ENCODE measurements around the gene MMP24.
"Not testable (repeated sequence)": the region's sequence is repeated elsewhere in the genome, so short reads cannot be mapped to it uniquely, and the experiment has no call there.

MMP24 gene

DNA sequence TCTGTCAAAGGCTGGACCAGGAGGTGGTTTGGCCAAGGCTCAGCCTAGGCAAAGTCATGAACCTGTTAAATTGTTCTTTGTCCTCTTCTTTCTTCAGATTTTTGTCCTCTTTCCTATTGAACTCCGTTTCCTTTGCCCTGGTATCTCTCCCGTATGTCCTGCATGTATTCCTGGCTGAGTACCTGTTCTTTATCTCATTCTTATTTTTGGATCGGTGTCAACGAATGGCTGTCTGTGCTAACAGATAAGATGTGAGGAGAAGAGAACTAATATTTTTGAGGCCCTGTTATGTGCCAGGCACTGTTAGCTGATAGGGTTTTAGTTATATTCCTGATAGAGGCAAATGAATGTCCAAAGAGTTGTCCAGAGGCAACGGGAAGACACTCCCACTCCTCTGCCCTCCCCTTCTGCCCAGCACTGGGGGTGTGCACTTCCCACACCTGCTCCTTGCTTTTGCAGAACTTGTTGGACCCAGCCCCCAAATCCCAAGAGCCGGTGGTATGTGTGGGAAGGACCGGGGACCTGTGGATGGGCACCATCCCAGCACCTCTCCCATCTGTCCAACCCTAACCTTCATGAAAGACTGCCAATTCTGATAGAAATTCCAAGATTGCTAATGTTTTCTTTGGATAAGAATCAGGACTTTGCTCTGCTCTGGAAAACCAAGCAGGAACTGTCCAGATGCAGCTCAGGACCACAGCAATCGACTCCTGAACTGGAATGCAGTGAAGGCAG, 30.9 kb downstream of the MMP24 start:
- no peak for DNase-seq (ENCODE audit: low read depth)

- no peak for DNase-seq (ENCODE audit: low read depth)
Observed at GRCh38 chr20:35260426-35260825, 33.9 kb downstream of the MMP24 start.

DNA sequence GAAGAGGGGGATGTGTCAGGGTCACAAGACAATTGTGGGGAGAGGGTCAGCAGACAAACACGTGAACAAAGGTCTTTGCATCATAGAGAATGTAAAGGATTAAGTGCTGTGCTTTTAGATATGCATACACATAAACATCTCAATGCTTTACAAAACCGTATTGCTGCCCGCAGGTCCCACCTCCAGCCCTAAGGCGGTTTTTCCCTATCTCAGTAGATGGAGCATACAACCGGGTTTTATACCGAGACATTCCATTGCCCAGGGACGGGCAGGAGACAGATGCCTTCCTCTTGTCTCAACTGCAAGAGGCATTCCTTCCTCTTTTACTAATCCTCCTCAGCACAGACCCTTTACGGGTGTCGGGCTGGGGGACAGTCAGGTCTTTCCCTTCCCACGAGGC, 35.8 kb downstream of the MMP24 start:
- not testable (repeated sequence) for DNase-seq (ENCODE audit: low read depth)

DNA sequence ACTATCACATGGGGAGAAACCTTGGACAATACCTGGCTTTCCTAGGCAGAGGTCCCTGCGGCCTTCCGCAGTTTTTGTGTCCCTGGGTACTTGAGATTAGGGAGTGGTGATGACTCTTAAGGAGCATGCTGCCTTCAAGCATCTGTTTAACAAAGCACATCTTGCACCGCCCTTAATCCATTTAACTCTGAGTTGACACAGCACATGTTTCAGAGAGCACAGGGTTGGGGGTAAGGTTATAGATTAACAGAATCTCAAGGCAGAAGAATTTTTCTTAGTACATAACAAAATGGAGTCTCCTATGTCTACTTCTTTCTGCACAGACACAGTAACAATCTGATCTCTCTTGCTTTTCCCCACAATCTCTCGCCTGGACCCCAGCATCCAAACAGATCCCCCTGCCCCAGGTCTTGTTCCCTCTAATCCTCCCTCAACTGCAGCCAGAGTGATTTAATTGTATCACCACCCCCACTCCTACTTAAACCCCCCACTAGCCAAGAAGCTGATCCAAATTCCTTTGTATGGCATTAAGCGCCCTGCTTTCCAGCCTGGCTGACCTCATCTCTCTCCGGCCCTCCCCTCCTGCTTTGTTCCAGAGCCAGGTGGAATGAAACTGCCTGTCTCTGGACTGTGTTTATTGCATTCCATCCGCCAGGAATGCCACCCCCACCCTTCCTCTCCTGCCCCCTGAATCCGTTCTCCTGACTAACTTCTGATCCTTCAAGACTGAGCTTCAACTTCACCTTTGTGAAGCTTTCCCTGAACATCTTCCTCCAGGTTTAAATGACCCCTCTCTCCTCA, 36.4 kb downstream of the MMP24 start:
- not testable (repeated sequence) for DNase-seq (ENCODE audit: low read depth)

DNA sequence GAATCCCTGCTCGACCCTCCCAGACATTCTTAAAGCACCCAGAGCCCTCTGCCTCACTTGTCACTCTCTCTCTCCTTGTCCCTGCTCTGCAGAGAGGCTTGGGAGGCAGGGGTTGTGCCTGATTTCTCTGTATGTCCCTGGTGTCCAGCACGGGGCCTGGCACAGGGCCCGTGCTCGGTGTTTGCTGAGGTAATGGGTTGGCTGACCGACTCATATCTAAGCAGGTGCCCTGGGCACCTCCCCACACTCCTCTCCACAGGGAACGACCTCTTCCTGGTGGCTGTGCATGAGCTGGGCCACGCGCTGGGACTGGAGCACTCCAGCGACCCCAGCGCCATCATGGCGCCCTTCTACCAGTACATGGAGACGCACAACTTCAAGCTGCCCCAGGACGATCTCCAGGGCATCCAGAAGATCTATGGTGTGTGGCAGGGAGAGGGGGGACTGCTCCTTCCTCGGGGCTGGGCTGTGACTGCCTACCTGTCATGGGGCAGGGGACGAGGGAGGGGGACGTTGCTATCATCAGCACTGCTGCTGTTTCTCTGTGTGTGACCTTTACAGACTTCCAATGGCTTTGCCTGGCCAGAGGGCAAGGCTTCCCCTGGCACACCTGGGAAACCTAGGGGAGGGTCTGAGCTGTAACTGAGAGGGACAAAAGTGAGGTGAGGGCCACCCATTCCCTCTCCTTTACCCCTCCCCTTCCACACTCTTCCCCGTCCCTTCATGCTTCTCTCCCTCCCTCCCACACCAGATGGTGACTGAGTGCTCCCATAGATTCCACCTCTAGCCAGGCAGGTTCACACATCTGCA, 37.2 kb downstream of the MMP24 start:
- DNase-seq (ENCODE audit: low read depth) = no peak

DNA sequence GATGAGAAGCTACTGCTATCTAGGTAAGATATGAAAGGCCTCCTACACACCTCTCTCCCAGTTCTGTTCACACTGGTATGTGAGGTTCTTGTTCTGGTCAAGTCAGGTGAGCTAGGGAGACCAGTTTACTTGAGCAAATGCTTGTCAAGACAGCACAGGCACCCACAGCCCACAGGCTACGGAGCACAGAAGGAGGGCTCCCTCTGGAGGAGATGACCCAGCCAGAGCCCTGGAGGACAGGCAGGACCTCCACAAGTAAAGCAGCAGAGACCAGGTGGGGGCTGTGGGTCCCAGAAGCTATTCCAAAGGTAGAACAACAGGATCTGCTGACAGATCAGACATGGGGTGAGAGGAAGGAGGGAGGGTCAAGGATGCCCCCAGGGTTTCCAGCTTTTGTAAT, 38.3 kb downstream of the MMP24 start:
- DNase-seq (ENCODE audit: low read depth) = no peak

DNA sequence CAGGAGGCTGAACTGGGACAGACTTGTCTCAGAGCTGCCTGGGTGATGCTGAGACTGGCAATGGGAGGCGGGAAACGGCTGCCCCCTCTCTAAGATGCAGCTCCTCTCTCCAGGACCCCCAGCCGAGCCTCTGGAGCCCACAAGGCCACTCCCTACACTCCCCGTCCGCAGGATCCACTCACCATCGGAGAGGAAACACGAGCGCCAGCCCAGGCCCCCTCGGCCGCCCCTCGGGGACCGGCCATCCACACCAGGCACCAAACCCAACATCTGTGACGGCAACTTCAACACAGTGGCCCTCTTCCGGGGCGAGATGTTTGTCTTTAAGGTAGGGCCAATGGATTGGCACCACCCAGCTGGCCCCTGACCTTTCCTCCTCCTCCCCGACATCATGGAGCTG, 40.6 kb downstream of the MMP24 start:
- DNase-seq (ENCODE audit: low read depth) = no peak

- DNase-seq (ENCODE audit: low read depth) = no peak
Observed at GRCh38 chr20:35269055-35269781, 42.7 kb downstream of the MMP24 start.

GRCh38 chr20:35270021-35270902, 43.8 kb downstream of the MMP24 start:
- DNase-seq (ENCODE audit: low read depth) = no peak

DNA sequence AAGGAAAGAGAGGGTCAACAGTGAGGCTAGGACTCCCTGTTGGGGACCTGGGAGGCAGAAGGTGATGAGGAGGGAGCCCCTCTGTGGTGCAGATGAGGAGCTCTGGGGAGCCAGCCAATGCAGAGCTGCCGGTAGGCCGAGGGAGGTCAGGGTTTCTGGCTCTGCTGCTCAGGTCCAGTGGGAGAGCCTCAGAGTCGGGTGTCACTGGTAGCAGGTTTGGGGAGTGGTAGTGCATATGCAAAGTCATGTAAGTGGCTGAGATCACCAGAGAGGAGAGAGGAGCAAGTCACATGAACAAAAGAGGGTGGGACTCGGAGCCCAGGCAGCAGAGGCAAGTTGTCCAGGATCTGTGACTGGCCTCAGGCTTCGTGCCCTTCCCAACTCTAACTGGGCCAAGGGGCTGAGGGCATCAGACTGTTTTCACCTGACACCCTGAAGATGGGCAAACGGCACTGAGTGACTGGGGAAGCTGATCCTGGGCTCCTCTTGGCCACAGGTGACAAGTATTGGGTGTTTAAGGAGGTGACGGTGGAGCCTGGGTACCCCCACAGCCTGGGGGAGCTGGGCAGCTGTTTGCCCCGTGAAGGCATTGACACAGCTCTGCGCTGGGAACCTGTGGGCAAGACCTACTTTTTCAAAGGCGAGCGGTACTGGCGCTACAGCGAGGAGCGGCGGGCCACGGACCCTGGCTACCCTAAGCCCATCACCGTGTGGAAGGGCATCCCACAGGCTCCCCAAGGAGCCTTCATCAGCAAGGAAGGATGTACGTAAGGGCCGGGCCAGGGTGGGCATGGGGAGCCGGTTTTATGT, 44.8 kb downstream of the MMP24 start:
- no peak for DNase-seq (ENCODE audit: low read depth)

- DNase-seq (ENCODE audit: low read depth) = no peak
Observed at GRCh38 chr20:35271904-35272303, 45.4 kb downstream of the MMP24 start.

DNA sequence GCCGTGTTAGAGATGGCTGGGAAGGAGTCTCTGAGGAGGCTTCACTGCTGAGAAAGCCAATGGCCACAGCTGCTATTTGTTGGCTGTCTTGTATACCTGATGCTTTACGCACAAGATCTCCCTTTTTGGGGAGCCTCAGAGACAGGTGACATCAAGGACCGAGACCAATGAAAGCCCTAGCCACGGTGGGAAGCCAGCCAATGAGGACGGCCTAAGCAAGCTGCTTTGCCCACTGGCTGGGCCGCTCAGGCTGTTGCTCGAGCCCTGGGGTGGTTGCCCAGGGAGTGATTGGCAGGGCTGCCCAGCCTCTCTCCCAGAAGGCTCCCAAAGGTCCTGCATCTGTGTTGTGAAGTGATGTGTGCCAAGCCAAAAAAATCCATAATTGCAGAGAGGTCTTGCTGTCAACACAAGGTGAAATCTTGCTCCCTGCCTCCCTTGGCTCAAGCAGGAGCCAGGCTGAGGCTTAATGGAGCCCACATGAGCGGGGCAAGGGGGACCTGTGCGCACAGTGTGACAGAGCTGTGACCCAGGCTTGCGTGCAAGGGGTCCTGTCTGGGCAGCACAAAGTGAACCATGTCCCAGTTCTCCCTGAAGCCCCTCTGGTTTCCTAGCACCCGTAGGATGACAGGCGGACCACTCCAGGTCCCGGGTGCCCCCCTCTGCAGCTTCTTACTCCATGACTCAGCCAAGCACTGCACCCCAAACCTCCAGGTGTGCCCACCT, 47.1 kb downstream of the MMP24 start:
- DNase-seq (ENCODE audit: low read depth) = no peak

DNA sequence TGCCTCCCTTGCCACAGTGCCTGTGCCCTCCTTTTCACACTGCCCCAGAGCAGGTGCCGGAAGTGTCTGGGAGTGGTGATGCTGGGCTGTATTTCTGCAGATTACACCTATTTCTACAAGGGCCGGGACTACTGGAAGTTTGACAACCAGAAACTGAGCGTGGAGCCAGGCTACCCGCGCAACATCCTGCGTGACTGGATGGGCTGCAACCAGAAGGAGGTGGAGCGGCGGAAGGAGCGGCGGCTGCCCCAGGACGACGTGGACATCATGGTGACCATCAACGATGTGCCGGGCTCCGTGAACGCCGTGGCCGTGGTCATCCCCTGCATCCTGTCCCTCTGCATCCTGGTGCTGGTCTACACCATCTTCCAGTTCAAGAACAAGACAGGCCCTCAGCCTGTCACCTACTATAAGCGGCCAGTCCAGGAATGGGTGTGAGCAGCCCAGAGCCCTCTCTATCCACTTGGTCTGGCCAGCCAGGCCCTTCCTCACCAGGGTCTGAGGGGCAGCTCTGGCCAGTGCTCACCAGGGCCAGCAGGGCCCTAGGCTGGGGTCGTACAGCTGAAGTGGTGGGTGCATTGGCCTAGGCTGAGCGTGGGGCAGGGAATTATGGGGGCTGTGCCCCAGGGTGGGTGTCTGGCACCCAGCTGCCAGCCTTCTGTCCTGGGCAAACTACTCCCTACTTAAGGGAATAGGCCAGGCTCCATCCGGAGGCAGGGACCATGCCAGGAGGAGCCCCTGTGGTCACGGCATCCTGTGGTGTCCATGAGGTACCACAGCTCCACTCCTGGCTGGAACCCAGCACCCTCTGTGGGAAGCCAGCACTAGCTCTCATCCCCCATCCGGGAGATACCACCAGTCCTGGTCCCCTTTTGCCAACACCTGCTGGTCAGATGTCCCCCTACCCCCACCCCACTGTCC, 47.9 kb downstream of the MMP24 start:
- DNase-seq (ENCODE audit: low read depth) = no peak

DNA sequence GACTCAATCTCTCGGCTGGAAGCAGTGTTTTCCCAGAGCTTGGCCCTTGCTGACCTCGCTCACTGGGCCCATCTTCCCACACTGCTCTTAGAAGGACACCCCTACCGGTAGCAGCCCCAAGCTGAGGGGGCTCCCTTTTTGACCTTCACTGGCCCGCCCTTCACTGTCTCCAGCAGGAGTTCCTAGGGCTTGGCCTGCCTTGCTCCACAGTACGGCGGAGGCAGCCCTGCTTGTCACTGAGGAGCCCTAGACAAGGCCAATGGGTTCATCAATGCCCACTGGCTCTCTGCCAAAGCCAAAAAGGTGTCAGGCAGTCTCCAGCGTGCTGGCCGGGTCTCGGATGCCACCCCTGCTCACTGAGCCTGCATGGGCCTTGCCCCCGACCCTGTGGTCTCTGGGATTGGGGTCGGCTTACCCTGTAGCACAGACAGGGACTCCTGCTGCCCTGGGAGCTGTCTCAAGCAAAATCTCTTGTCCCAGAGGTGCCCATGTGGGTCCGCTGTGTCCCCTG, 49.3 kb downstream of the MMP24 start:
- DNase-seq (ENCODE audit: low read depth) = no peak

- no peak for DNase-seq (ENCODE audit: low read depth)
Observed at GRCh38 chr20:35276408-35276807, 49.9 kb downstream of the MMP24 start.

GRCh38 chr20:35277127-35277526, 50.6 kb downstream of the MMP24 start:
- DNase-seq (ENCODE audit: low read depth) = no peak

DNA sequence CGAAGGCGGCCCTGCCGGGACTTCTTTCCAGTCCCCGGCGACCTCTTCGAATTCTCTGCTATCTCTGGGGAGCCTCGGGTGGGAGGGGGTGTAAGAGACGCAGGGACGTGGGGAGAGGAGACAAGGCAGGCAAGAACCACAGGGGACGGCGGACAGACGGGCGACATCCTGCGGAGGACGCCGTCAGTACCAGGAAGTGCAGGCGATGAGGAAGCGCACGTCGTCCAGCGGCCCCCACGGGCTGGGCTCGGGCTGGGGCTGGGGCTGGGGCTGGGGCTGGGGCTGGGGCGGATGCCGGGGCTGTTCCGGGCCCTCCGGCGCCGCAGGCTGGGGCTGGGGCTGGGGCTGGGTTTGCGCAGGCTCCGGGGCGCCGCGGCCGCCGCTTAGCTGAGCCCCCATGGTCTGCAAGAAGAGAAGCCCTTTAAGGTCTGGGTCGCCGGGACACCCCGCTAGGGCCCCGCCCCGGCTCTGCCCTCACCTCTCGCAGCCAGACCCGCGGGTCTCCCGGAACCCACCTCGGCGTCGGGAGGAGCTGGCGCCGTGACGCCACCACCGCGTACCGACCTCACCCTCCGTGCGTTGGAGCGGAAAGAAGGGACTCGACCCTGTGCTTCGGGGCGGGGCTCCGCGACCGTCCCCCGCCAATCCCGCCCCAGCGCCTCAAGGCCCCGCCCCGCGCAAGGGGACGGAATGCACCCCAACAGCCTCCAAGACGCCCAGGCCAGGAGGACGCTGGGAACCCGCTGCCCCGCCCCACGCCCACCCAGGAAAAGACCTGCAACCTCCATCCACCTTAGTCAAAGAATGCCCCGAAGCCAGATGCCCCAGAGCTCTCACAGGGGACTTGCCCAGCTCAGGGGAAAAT, 51.3 kb downstream of the MMP24 start, which contains the start of gene MMP24OS:
Gene MMP24OS (minus strand): TSS at position 592 of the 865 bp plus-strand sequence. CDS start 193 bp downstream, at position 399.
- peak; percentile 87 for DNase-seq (ENCODE audit: low read depth)

All from T-helper 22 cell (primary cell).